Stomach (tissue), 4 donors: ENCODE results near the gene FGF14.

Experiments used
- POLR2A ChIP-seq, 4 donors: fragments of 450-650 bp; IDR thresholded peaks; one replicate each; pipeline ENCODE4 v1.6.1; 2016; ENCODE audit warnings: antibody characterized with exemption in 4 of 4, control low read depth in 2 of 4, mild to moderate bottlenecking in 1 of 4, moderate library complexity in 1 of 4
- TF ChIP-seq, protein P1 (sequence below), 7 experiments: fragments of 450-650 bp in 4 of 7; fragments of 200-600 bp in 3 of 7; sonication (generic) in 3 of 7; IDR thresholded peaks; one replicate each; pipeline ENCODE4 v1.5.1; 2016 to 2019; ENCODE audit warnings: antibody characterized with exemption in 7 of 7, control low read depth in 2 of 7, mild to moderate bottlenecking in 1 of 7

DNA sequence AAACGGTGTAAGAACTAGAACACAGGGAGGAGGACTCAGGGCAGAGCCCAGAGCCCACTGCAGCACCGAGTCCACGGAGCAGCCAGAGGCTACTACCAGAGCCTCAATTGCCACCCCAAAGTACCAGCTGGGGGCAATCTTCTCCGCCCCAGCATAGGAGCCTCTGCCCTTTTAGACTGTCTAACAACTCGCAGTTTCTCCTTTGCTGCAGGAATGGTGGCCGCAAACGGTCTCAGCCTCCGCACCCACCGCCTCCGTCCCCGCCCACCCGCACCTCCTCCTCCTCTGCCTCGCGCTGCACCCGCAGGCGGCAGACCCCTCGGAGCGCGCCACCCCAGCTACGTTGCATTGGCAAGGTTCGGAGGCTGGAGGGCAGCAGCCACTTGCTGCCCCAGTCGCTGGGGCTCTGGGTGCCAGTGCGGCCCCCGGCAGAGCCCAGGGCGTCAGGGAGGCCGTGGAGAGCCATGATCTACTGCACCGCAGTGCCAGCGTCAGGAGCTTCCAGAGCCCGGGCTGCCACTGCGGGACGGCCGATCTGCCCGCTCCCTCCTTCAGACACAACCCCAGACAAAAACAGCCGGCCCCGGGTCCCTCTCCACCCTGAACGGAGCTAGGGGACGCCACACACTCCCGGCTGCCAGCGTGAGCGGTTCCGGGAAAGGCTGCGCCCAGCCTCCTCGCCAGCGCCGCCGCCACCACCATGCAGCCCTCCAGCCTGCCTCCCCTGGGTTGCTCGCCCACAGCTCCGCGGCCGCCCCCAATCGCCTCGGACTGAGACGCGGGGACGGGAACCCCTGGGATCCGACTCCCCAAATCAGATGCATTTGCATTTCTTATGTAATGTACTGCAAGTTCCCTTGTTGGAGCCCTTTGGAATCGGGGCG lies 1.8 kb downstream of the FGF14 start:
- TF ChIP-seq POLR2A (IDR thresholded peaks at IDR 0.05), result no peak
- TF ChIP-seq, protein P1, sequence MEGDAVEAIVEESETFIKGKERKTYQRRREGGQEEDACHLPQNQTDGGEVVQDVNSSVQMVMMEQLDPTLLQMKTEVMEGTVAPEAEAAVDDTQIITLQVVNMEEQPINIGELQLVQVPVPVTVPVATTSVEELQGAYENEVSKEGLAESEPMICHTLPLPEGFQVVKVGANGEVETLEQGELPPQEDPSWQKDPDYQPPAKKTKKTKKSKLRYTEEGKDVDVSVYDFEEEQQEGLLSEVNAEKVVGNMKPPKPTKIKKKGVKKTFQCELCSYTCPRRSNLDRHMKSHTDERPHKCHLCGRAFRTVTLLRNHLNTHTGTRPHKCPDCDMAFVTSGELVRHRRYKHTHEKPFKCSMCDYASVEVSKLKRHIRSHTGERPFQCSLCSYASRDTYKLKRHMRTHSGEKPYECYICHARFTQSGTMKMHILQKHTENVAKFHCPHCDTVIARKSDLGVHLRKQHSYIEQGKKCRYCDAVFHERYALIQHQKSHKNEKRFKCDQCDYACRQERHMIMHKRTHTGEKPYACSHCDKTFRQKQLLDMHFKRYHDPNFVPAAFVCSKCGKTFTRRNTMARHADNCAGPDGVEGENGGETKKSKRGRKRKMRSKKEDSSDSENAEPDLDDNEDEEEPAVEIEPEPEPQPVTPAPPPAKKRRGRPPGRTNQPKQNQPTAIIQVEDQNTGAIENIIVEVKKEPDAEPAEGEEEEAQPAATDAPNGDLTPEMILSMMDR (IDR thresholded peaks at IDR 0.05), result no peak
